ENCODE results near the gene SPAG9. TPM values are rescaled to one million over a fixed set of nuclear protein-coding genes. Genes with fewer than 3 reads are reported as not detected.

SPAG9 gene
- total and polyA plus RNA-seq, 2 of the 8 experiments (the other 6 are each of a cell fraction or from before 2014, with no cell fraction given), result 9.8 to 63.8 TPM

- Histone ChIP-seq H3K4ac (replicated peaks; ENCODE audit: insufficient read length, low read depth, low read length) (no peak overlapping the region), H2AK5ac (ENCODE audit: low read depth, low read length) (no peak overlapping the region), H3K4me1 (replicated peaks in 1 of 4; ENCODE audit: control insufficient read depth in 3 of 4, insufficient read depth in 4 of 4, low read length in 3 of 4) (0 out of 7 replicates have a peak, but pooled peaks cover 0 to 2% (median 0%) of the 10 kb centered on the region in 4 experiments), H4K20me1 (replicated peaks in 1 of 2; ENCODE audit: control insufficient read depth in 1 of 2, insufficient read depth in 2 of 2, low read length in 2 of 2) (no peaks in the 10 kb centered on the region), H3K27ac (ENCODE audit: low read depth, low read length) (no peak overlapping the region), H3K9ac (replicated peaks in 1 of 4; ENCODE audit: extremely low read depth in 1 of 4, low read depth in 3 of 4, low read length in 3 of 4) (no peak overlapping the region), H2BK15ac (ENCODE audit: low read length) (no peak overlapping the region), H2BK120ac (replicated peaks; ENCODE audit: low read depth, low read length) (no peak overlapping the region), H4K5ac (ENCODE audit: insufficient read length, low read depth, low read length) (no peak overlapping the region), H3K36me3 (ENCODE audit: control insufficient read depth in 2 of 4, insufficient read depth in 4 of 4, low read length in 3 of 4) (no peaks in the 10 kb centered on the region), H2BK5ac (ENCODE audit: low read depth, low read length) (no peak overlapping the region), H3K23me2 (ENCODE audit: low read depth, low read length) (no peaks in the 10 kb centered on the region), H3K18ac (ENCODE audit: extremely low read depth, low read length) (no peak overlapping the region), H3K4me3 (ENCODE audit: extremely low read depth in 1 of 4, insufficient read depth in 2 of 4, low read depth in 3 of 4, low read length in 4 of 4) (no peak overlapping the region), H3K79me2 (ENCODE audit: control insufficient read depth in 1 of 2, insufficient read depth in 2 of 2, low read length in 2 of 2) (no peaks in the 10 kb centered on the region), H3K14ac (ENCODE audit: insufficient read length) (no peak overlapping the region), H3K56ac (replicated peaks; ENCODE audit: insufficient read length, low read depth, low read length) (no peak overlapping the region), H2BK20ac (ENCODE audit: low read length) (no peak overlapping the region), H4K8ac (ENCODE audit: extremely low read depth, insufficient read depth, low read length) (no peak overlapping the region), H2BK12ac (ENCODE audit: low read depth, low read length) (no peak overlapping the region), H3K9me3 (ENCODE audit: insufficient read depth in 2 of 2, low read depth in 1 of 2, low read length in 1 of 2) (no peaks in the 10 kb centered on the region), H3K79me1 (ENCODE audit: low read depth, low read length) (no peaks in the 10 kb centered on the region), H3K4me2 (ENCODE audit: insufficient read depth in 1 of 2, low read depth in 2 of 2, low read length in 2 of 2) (no peak overlapping the region), H3K27me3 (replicated peaks in 1 of 4; ENCODE audit: control insufficient read depth in 3 of 4, extremely low read depth in 1 of 4, insufficient read depth in 3 of 4, low read length in 3 of 4) (no peaks in the 10 kb centered on the region), H3K23ac (ENCODE audit: insufficient read length) (no peak overlapping the region), H4K91ac (replicated peaks; ENCODE audit: insufficient read length, low read length) (no peak overlapping the region), H2AFZ (ENCODE audit: low read length) (no peak overlapping the region)
- DNase-seq (ENCODE audit: low read depth in 1 of 2, low spot score in 2 of 2) (no peak), FAIRE-seq (no peak)
- WGBS, 2 experiments (ENCODE audit: extremely low coverage in 1 of 2, insufficient coverage in 1 of 2, insufficient read length in 1 of 2, insufficient replicate concordance in 2 of 2, low coverage in 1 of 2, low lambda C conversion rate in 2 of 2, missing lambda C conversion rate in 1 of 2), result 98% methylated on average over 2 of the region's 2 CpGs; no CpG with 5 or more reads in 1 of the 2 experiments
- POLR2A ChIA-PET (ENCODE audit: partially characterized antibody), result interaction anchor here (0.9 to 1.3 kb wide), 4 partner anchors 9 to 32 kb away, joined by 3 to 5 read pairs (median 3); partner anchors contain the start of gene SPAG9
- CTCF ChIA-PET (ENCODE audit: partially characterized antibody), result interaction anchor here (1.5 to 1.6 kb wide), 2 partner anchors 26 to 141 kb away, joined by 3 read pairs; no protein-coding TSS in a partner anchor
- TF ChIP-seq BACH1 (IDR thresholded peaks at IDR 0.05; ENCODE audit: low read length), result no peak
- no peak for TF ChIP-seq SIN3A (conservative IDR thresholded peaks at IDR 0.05 in 1 of 2, IDR thresholded peaks at IDR 0.05 in 1 of 2; ENCODE audit: low read depth in 1 of 2, low read length in 2 of 2)
- TF ChIP-seq EGR1 (IDR thresholded peaks at IDR 0.05; ENCODE audit: borderline replicate concordance, low read depth, low read length), result no peak
- no peak for TF ChIP-seq CEBPB (IDR thresholded peaks at IDR 0.05; ENCODE audit: low read depth, low read length)
- no peak for TF ChIP-seq TCF12 (IDR thresholded peaks at IDR 0.05; ENCODE audit: low read depth, low read length)
- TF ChIP-seq TAF7 (optimal IDR thresholded peaks at IDR 0.05; ENCODE audit: borderline replicate concordance, low read depth, low read length), result no peak
Measured at GRCh38 chr17:51142597-51142996, 21.9 kb upstream of the SPAG9 start.

Measured in H1 (cell line).